HG02642 (cell line): Measurements from ENCODE around the gene TJAP1.

ENCODE experiments used
- ATAC-seq: cut with Tn5 transposase; IDR thresholded peaks from one replicate; pipeline ENCODE4 v1.9.1; 2021; ENCODE audit warnings: mild to moderate bottlenecking; ENCODE audit not compliant: unreplicated experiment, poor library complexity

TJAP1 gene, protein sequence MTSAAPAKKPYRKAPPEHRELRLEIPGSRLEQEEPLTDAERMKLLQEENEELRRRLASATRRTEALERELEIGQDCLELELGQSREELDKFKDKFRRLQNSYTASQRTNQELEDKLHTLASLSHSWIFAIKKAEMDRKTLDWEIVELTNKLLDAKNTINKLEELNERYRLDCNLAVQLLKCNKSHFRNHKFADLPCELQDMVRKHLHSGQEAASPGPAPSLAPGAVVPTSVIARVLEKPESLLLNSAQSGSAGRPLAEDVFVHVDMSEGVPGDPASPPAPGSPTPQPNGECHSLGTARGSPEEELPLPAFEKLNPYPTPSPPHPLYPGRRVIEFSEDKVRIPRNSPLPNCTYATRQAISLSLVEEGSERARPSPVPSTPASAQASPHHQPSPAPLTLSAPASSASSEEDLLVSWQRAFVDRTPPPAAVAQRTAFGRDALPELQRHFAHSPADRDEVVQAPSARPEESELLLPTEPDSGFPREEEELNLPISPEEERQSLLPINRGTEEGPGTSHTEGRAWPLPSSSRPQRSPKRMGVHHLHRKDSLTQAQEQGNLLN

GRCh38 chr6:43477235-43478007, at the start of gene TJAP1:
TSS of gene TJAP1 (plus strand) at chr6:43477570. CDS start at chr6:43499002, 21,432 bp downstream.
- peak; percentile 98 for ATAC-seq

DNA sequence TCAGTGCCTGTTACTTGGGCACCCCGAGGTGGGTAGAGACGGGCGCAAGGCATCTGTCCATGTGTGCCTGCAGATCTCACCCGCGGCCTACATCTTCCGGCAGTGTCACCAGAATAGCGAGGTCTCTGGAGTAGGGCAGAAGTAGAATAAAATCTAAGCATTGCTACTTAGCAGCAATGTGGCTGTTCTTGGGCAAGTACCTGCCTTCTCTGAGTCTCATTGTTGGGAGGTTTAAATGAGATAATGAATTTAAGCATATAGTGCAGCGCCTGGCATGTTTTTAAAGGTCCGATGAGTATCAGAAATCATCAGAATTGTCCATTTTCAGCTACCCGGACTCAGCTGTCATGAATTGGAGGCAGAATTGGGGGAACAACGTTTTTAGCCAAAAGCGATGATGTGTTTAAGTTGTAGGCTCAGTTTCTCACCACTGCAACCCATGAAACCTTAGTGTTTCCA, 49.2 kb upstream of the TJAP1 start:
- ATAC-seq = no peak

GRCh38 chr6:43428874-43429273, 48.5 kb upstream of the TJAP1 start:
- no peak for ATAC-seq

DNA sequence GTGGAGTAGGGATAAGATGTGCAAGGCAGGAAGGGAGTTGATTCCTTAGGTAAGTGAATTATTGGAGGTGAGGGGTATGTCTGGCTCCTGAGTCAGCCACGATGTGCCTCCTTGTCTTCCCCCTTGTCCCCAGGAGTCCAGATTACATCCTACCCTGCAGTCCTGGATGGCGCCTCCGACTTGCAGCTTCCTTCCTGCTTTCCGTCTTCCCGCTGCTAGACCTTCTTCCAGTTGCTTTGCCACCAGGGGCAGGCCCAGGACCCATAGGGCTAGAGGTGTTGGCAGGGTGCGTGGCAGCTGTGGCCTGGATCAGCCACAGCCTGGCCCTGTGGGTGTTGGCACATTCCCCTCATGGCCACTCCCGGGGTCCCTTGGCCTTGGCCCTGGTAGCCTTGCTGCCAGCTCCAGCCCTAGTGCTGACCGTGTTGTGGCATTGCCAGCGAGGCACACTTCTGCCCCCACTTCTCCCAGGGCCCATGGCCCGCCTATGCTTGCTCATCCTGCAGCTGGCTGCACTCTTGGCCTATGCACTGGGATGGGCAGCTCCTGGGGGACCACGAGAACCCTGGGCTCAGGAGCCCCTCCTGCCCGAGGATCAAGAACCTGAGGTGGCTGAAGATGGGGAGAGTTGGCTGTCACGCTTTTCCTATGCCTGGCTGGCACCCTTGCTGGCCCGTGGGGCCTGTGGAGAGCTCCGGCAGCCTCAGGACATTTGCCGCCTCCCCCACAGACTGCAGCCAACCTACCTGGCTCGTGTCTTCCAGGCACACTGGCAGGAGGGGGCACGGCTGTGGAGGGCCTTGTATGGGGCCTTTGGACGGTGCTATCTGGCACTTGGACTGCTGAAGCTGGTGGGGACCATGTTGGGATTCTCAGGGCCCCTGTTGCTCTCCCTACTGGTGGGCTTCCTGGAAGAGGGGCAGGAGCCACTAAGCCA, 45.1 kb upstream of the TJAP1 start:
- no peak for ATAC-seq

GRCh38 chr6:43433148-43433547, 44.2 kb upstream of the TJAP1 start:
- no peak for ATAC-seq

DNA sequence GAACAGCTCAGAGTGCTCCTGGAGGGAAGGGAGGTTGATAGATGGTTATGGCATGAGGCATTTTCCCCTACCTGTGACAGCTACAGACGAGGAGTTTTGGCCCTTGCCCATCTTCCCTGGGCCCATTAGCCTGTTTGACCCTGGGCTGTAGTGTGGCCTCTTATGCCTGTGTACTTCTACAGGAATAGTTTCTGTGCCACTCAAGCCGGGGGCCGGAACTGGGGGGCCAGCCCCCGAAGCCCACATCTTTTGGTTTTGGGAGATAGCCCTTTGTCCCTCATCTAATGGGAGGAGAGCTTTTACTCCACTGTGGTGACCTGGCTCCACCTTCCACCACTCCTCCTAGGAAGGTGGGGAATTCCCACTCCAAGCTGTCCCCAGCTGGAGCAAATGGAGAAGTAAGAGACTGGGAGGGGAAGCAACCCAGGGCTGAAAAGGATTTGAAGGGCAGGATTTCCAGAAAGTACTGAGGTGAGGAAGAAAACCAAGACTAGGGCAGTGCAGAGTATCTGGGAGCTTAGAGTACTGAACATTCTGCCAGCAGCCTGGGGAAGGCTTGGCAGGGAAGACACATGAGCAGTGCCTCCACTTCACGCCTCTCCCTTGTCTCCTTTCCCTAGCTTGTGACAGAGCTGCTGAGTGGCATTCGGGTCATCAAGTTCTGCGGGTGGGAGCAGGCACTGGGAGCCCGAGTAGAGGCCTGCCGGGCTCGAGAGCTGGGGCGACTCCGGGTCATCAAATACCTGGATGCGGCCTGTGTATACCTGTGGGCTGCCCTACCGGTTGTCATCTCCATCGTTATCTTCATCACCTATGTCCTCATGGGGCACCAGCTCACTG, 43.1 kb upstream of the TJAP1 start:
- ATAC-seq = no peak

- ATAC-seq = no peak
Measured at GRCh38 chr6:43434943-43435342, 42.4 kb upstream of the TJAP1 start.

- ATAC-seq = no peak
Measured at GRCh38 chr6:43435682-43436437, 41.5 kb upstream of the TJAP1 start.

DNA sequence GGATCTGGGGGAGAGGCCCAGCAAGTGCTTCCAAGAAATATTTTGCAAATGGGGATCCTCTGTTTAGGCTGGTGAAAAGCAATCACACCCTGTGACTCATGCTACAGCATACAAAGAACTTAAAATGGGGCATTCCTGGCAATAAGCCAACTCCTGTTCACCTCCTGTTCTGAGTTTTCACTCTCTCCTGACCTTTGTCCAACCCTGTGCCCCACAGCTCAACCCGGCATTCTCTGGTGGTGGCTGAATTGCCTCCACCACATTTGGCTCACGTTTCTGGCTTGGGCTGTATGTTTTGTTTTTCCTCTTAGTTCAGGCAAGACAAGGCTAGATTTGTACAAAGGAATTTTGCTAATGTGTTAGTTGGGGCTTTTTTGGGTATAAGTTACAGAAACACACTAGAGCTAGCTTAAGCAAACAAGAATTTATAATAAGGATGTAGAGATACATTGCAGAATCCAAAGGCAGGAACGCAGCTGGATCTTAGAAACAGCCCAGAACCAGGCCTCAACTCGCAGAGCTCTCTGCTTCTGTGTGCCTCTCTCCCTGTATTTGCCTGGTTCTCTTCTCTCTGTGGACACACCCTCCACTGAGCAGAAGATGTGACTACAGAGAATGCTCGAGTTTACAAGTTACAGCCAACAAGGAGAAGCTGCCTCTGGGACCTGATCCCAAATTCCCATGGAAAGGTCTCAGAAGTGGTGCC, 40.6 kb upstream of the TJAP1 start:
- ATAC-seq = no peak

GRCh38 chr6:43437700-43438099, 39.7 kb upstream of the TJAP1 start:
- ATAC-seq = no peak

DNA sequence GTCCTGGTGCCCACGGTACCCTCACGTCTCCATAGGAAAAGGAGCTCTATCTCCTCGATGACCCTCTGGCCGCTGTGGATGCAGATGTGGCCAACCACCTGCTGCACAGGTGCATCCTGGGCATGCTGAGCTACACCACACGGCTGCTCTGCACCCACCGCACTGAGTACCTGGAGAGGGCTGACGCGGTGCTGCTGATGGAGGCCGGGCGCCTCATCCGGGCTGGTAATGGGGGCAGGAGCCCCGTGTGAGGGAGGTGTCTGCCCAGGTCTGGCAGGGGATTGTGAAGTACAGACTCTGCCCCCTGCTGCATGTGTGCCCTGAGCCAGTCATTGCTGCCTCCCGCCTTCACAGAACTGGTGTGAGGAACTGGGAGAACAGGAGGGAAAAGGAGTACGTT, 34.4 kb upstream of the TJAP1 start:
- no peak for ATAC-seq

- no peak for ATAC-seq
Measured at GRCh38 chr6:43444036-43444435, 33.3 kb upstream of the TJAP1 start.

DNA sequence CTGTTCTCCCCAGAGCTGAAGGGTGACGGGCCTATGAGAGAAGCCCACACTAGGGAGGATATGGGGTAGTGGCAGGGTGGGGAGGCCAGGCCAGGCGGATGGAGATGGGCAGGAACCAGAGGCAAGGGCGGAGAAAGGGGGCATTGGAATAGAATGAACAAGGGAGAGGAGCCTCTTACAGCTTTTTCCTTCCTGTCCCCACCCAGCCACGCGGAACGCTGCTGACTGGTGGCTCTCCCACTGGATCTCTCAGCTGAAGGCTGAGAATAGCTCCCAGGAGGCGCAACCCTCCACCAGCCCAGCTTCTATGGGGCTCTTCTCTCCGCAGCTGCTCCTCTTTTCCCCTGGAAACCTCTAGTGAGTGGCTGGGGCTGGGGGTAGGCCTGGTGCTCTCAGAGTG, 32.8 kb upstream of the TJAP1 start:
- ATAC-seq = no peak

GRCh38 chr6:43445576-43445975, 31.8 kb upstream of the TJAP1 start:
- ATAC-seq = no peak

GRCh38 chr6:43447604-43448003, 29.8 kb upstream of the TJAP1 start:
- no peak for ATAC-seq

- no peak for ATAC-seq
Measured at GRCh38 chr6:43448916-43449315, 28.5 kb upstream of the TJAP1 start.

GRCh38 chr6:43450699-43451131, 26.7 kb upstream of the TJAP1 start:
- no peak for ATAC-seq

DNA sequence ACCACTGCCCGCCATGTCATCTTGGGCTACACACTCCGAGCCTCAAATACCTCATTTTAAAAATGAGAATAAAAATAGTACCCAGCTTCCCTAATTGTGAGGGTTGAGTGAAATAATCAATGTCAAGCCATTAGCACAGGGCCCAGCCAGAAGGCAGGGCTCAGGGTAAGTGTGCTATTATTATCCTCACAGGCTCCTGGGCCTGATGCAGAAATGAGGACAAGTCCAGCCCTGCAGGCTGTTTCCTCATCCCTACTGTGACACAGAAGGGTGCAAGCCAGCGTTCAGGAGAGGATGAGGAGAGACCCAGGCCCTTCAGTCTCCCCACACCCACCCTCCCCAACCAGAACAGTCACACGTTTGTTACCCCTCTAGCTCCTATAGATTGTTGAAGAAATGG, 26.0 kb upstream of the TJAP1 start:
- ATAC-seq = no peak
